22Rv1 (cell line): ENCODE measurements around the gene NME7.

Experiments
- H3K27ac ChIP-seq: fragments of 450-650 bp; 2 replicates; pipeline ENCODE4 v1.5.1; 2017
- CTCF ChIP-seq: fragments of 450-650 bp; IDR thresholded peaks from 2 replicates; pipeline ENCODE4 v1.5.1; 2017; ENCODE audit warnings: mild to moderate bottlenecking
- ZFX ChIP-seq: fragments of 450-650 bp; IDR thresholded peaks from 2 replicates; pipeline ENCODE4 v1.6.1; 2017; ENCODE audit warnings: antibody characterized with exemption, borderline replicate concordance

The NME7 gene

GRCh38 chr1:169325117-169325516 is 42.5 kb downstream of the NME7 start:
- H3K27ac ChIP-seq, result no peak overlapping the region
- TF ChIP-seq CTCF, result no peak
- TF ChIP-seq ZFX, result no peak

- no peak for TF ChIP-seq ZFX
- no peak for TF ChIP-seq CTCF
- no peak overlapping the region for H3K27ac ChIP-seq
Measured at GRCh38 chr1:169322138-169322537, 45.5 kb downstream of the NME7 start.

- no peak overlapping the region for H3K27ac ChIP-seq
- TF ChIP-seq CTCF, result no peak
Measured at GRCh38 chr1:169321539-169321938, 46.1 kb downstream of the NME7 start.

- no peak for TF ChIP-seq ZFX
- no peak for TF ChIP-seq CTCF
- H3K27ac ChIP-seq, result no peak overlapping the region
Measured at GRCh38 chr1:169318536-169319244, 48.9 kb downstream of the NME7 start.

- no peak overlapping the region for H3K27ac ChIP-seq
- TF ChIP-seq CTCF (no peak), ZFX (no peak)
Measured at GRCh38 chr1:169316556-169316955, 51.0 kb downstream of the NME7 start.

- TF ChIP-seq ZFX, result no peak
- TF ChIP-seq CTCF, result no peak
- H3K27ac ChIP-seq, result no peak overlapping the region
Measured at GRCh38 chr1:169312084-169312954, 55.3 kb downstream of the NME7 start.
